HG02885 (cell line): ENCODE data around the gene RAPGEF1.
A peak's percentile ranks its signal among the peaks of the same experiment; 100 is the strongest.

ENCODE experiments used
- ATAC-seq: cut with Tn5 transposase; IDR thresholded peaks from one replicate; pipeline ENCODE4 v1.9.1; 2021; ENCODE audit warnings: mild to moderate bottlenecking; ENCODE audit not compliant: unreplicated experiment, poor library complexity

RAPGEF1 gene

GRCh38 chr9:131630205-131630831 is 109.6 kb downstream of the RAPGEF1 start:
- no peak for ATAC-seq

GRCh38 chr9:131629825-131630204 is 110.1 kb downstream of the RAPGEF1 start:
- no peak for ATAC-seq

- no peak for ATAC-seq
These were observed 110.7 kb downstream of the RAPGEF1 start for GRCh38 chr9:131629226-131629500.

GRCh38 chr9:131628459-131629225 is 111.2 kb downstream of the RAPGEF1 start:
- no peak for ATAC-seq

GRCh38 chr9:131627648-131628458 is 112.0 kb downstream of the RAPGEF1 start:
- no peak for ATAC-seq

- ATAC-seq, result no peak
These were observed 112.6 kb downstream of the RAPGEF1 start for GRCh38 chr9:131627326-131627647.

- no peak for ATAC-seq
These were observed 113.8 kb downstream of the RAPGEF1 start for GRCh38 chr9:131625790-131626670.

GRCh38 chr9:131625508-131625787 is 114.4 kb downstream of the RAPGEF1 start:
- no peak for ATAC-seq

GRCh38 chr9:131624636-131625507 is 115.0 kb downstream of the RAPGEF1 start:
- no peak for ATAC-seq

GRCh38 chr9:131623655-131624330 is 116.1 kb downstream of the RAPGEF1 start:
- ATAC-seq, result no peak

GRCh38 chr9:131622523-131622922 is 117.4 kb downstream of the RAPGEF1 start:
- no peak for ATAC-seq

- ATAC-seq, result peak; percentile 64
These were observed 118.1 kb downstream of the RAPGEF1 start for GRCh38 chr9:131621551-131622358.

- ATAC-seq, result no peak
These were observed 118.9 kb downstream of the RAPGEF1 start for GRCh38 chr9:131620764-131621520.

- ATAC-seq, result no peak
These were observed 120.2 kb downstream of the RAPGEF1 start for GRCh38 chr9:131619680-131620079.

GRCh38 chr9:131618785-131619184 is 121.1 kb downstream of the RAPGEF1 start:
- ATAC-seq, result no peak

- no peak for ATAC-seq
These were observed 121.8 kb downstream of the RAPGEF1 start for GRCh38 chr9:131618071-131618479.

- no peak for ATAC-seq
These were observed 122.3 kb downstream of the RAPGEF1 start for GRCh38 chr9:131617611-131618010.
